GM04503 (cell line): ENCODE measurements around the gene COPS2.
"Not testable (repeated sequence)": the region's sequence is repeated elsewhere in the genome, so short reads cannot be mapped to it uniquely, and the experiment has no call there.

Source experiments
- DNase-seq: peaks from one replicate; pipeline ENCODE4 v3.0.0-alpha.2; 2012; ENCODE audit warnings: low read depth

The COPS2 gene

GRCh38 chr15:49103002-49103401 lies 52.4 kb downstream of the COPS2 start:
- peak; percentile 8 for DNase-seq

GRCh38 chr15:49101536-49101935 lies 53.9 kb downstream of the COPS2 start:
- no peak for DNase-seq

- DNase-seq = no peak
Observed at GRCh38 chr15:49096090-49096750, 59.2 kb downstream of the COPS2 start.

- no peak for DNase-seq
Observed at GRCh38 chr15:49094923-49095322, 60.5 kb downstream of the COPS2 start.

- DNase-seq = no peak
Observed at GRCh38 chr15:49093252-49094105, 61.9 kb downstream of the COPS2 start.

- no peak for DNase-seq
Observed at GRCh38 chr15:49088996-49089395, 66.4 kb downstream of the COPS2 start.

GRCh38 chr15:49085696-49086459 lies 69.5 kb downstream of the COPS2 start:
- no peak for DNase-seq

- DNase-seq = no peak
Observed at GRCh38 chr15:49084285-49084570, 71.2 kb downstream of the COPS2 start.

- peak; percentile 31 for DNase-seq
Observed at GRCh38 chr15:49083401-49084284, 71.8 kb downstream of the COPS2 start.

GRCh38 chr15:49082960-49083359 lies 72.4 kb downstream of the COPS2 start:
- peak; percentile 56 for DNase-seq

- DNase-seq = no peak
Observed at GRCh38 chr15:49079340-49080039, 75.9 kb downstream of the COPS2 start.

GRCh38 chr15:49075881-49076280 lies 79.5 kb downstream of the COPS2 start:
- DNase-seq = no peak

- DNase-seq = not testable (repeated sequence)
Observed at GRCh38 chr15:49074589-49075287, 80.7 kb downstream of the COPS2 start.
